Measurements from ENCODE around the gene GPR152. TPM values are rescaled to one million over a fixed set of nuclear protein-coding genes. Genes with fewer than 3 reads are reported as not detected.

Gene GPR152
- total RNA-seq, 2 donors from 2014 or later: not detected

GRCh38 chr11:67441731-67442351, 10.7 kb downstream of the GPR152 start:
- no peaks in the 10 kb centered on the region for H3K27me3 ChIP-seq (ENCODE audit: control insufficient read depth, insufficient read depth, low read length, poor library complexity, severe bottlenecking)
- no peaks in the 10 kb centered on the region for H3K4me1 ChIP-seq (ENCODE audit: control insufficient read depth, insufficient read depth, low read length)
- H3K27ac Mint-ChIP-seq: peak overlapping the region; percentile 90
- no peaks in the 10 kb centered on the region for H3K9me3 Mint-ChIP-seq
- DNase-seq: no peak
- no peaks in the 10 kb centered on the region for H3K27me3 Mint-ChIP-seq (ENCODE audit: insufficient read depth)
- no peak overlapping the region for H3K9ac ChIP-seq (ENCODE audit: extremely low read depth, low read length, poor library complexity, severe bottlenecking)
- H3K36me3 Mint-ChIP-seq (ENCODE audit: low read depth): peaks cover 24% of the 10 kb centered on the region
- H3K4me1 Mint-ChIP-seq: no peaks in the 10 kb centered on the region
- peaks cover 32% of the 10 kb centered on the region for H3K36me3 ChIP-seq (ENCODE audit: control insufficient read depth, insufficient read depth, low read length)
- WGBS, 2 experiments (ENCODE audit: insufficient coverage in 1 of 2, insufficient read length in 1 of 2): 95 to 99% methylated on average over 27 to 28 of the region's 28 CpGs
- H3K4me3 ChIP-seq (ENCODE audit: low read length): peak overlapping the region; percentile 86
- H3K4me3 Mint-ChIP-seq: peak overlapping the region; percentile 84
- TF ChIP-seq, protein P1, sequence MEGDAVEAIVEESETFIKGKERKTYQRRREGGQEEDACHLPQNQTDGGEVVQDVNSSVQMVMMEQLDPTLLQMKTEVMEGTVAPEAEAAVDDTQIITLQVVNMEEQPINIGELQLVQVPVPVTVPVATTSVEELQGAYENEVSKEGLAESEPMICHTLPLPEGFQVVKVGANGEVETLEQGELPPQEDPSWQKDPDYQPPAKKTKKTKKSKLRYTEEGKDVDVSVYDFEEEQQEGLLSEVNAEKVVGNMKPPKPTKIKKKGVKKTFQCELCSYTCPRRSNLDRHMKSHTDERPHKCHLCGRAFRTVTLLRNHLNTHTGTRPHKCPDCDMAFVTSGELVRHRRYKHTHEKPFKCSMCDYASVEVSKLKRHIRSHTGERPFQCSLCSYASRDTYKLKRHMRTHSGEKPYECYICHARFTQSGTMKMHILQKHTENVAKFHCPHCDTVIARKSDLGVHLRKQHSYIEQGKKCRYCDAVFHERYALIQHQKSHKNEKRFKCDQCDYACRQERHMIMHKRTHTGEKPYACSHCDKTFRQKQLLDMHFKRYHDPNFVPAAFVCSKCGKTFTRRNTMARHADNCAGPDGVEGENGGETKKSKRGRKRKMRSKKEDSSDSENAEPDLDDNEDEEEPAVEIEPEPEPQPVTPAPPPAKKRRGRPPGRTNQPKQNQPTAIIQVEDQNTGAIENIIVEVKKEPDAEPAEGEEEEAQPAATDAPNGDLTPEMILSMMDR (conservative IDR thresholded peaks at IDR 0.05): no peak
- no peak overlapping the region for H3K27ac ChIP-seq (ENCODE audit: low read depth, low read length)
- no peaks in the 10 kb centered on the region for H3K9me3 ChIP-seq (ENCODE audit: control insufficient read depth, low read length)

DNA sequence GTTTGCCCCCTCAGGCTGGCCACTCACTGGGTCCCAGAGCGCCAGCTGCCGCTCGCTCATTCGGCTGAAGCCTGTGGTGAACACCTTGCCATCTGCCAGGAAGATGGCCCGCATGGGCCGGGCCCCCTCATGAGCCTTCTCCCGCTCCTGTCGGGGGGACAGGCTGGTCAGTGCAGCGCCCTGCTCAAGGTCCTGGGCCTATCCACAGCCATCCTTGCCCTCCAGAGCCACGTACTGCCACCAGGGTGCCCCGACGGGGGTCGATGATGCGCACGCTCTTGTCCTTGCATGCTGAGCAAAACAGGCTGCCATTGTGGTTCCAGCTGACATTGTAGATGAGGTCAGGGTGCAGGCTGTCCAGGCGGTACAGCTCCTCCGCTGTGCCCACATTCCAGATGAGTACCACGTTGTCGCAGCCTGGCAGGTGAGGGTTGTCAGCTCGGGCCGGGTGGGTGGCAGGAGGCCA, 11.4 kb downstream of the GPR152 start:
- Histone ChIP-seq H3K9ac (ENCODE audit: extremely low read depth, low read length, poor library complexity, severe bottlenecking) (no peak overlapping the region), H3K4me1 (ENCODE audit: control insufficient read depth, insufficient read depth, low read length) (no peaks in the 10 kb centered on the region), H3K36me3 (ENCODE audit: control insufficient read depth, insufficient read depth, low read length) (peaks cover 32% of the 10 kb centered on the region), H3K9me3 (ENCODE audit: control insufficient read depth, low read length) (no peaks in the 10 kb centered on the region), H3K4me3 (ENCODE audit: low read length) (no peak overlapping the region), H3K27me3 (ENCODE audit: control insufficient read depth, insufficient read depth, low read length, poor library complexity, severe bottlenecking) (no peaks in the 10 kb centered on the region), H3K27ac (ENCODE audit: low read depth, low read length) (no peak overlapping the region)
- no peak for DNase-seq
- Mint-ChIP-seq H3K27me3 (ENCODE audit: insufficient read depth) (no peaks in the 10 kb centered on the region), H3K4me1 (peaks cover 3% of the 10 kb centered on the region), H3K36me3 (ENCODE audit: low read depth) (peaks cover 24% of the 10 kb centered on the region), H3K4me3 (no peak overlapping the region), H3K27ac (no peak overlapping the region), H3K9me3 (no peaks in the 10 kb centered on the region)
- 94 to 96% methylated on average over 12 to 21 of the region's 21 CpGs for WGBS, 2 experiments (ENCODE audit: insufficient coverage in 1 of 2, insufficient read length in 1 of 2)
- TF ChIP-seq, protein P1 (conservative IDR thresholded peaks at IDR 0.05): no peak

DNA sequence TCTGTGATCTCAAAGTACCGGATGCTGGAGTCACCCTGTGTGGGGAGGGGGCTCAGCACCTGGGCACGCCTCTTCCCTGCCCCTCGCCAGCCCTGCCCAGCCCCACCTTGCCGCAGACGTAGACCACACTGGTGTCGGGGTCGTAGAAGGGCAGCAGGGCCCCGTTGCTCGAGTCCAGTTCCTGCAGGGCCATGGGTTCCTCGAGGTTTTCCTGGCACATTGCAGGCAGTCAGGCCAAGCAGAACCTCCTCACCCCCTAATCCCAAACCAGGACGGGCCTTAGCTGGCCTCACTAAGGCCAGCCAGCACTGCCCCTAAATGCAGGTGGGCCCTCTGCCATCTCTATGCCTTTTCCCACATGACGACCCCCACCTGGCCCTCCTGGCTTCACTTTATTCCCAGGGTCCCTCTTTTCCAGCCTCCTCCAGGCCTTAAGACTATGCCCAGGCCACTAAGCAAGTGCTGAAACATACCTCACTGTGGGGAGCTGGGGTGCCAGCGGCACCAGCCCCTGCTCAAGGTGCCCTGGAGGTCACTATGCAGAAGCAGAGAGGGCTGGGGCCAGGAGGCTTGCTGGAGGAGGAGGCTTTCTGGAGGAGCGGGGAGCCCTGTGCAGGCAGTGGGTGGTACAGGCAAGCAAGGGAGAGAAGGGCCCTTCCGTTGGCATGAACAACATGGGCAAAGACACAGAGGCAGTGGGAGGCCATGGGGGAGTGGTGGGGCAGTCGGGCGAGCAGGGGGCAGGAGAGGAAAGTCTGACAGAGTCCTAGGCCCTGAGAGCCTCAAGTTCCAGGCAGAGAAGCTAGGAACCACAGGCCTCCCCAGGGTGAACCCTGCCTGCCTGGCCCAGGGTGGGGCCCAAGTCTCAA, 12.1 kb downstream of the GPR152 start:
- no peaks in the 10 kb centered on the region for H3K9me3 ChIP-seq (ENCODE audit: control insufficient read depth, low read length)
- Mint-ChIP-seq H3K4me3 (no peak overlapping the region), H3K4me1 (peaks cover 3% of the 10 kb centered on the region), H3K9me3 (no peaks in the 10 kb centered on the region), H3K27me3 (ENCODE audit: insufficient read depth) (no peaks in the 10 kb centered on the region), H3K27ac (no peak overlapping the region), H3K36me3 (ENCODE audit: low read depth) (peaks cover 26% of the 10 kb centered on the region)
- WGBS, 2 experiments (ENCODE audit: insufficient coverage in 1 of 2, insufficient read length in 1 of 2): 94 to 95% methylated on average over 5 to 17 of the region's 17 CpGs
- no peaks in the 10 kb centered on the region for H3K27me3 ChIP-seq (ENCODE audit: control insufficient read depth, insufficient read depth, low read length, poor library complexity, severe bottlenecking)
- H3K4me1 ChIP-seq (ENCODE audit: control insufficient read depth, insufficient read depth, low read length): no peaks in the 10 kb centered on the region
- H3K4me3 ChIP-seq (ENCODE audit: low read length): no peak overlapping the region
- peaks cover 32% of the 10 kb centered on the region for H3K36me3 ChIP-seq (ENCODE audit: control insufficient read depth, insufficient read depth, low read length)
- no peak overlapping the region for H3K9ac ChIP-seq (ENCODE audit: extremely low read depth, low read length, poor library complexity, severe bottlenecking)
- no peak overlapping the region for H3K27ac ChIP-seq (ENCODE audit: low read depth, low read length)
- no peak for DNase-seq
- TF ChIP-seq, protein P1 (conservative IDR thresholded peaks at IDR 0.05): no peak

Measured in endodermal cell (in vitro differentiated cells).